Ishikawa (cell line): ENCODE measurements around the gene BMPR1A.

Experiments used
- CEBPB ChIP-seq: IDR thresholded peaks from 2 replicates; pipeline ENCODE4 v1.6.1; 2012
- CREB1 ChIP-seq: IDR thresholded peaks from 2 replicates; pipeline ENCODE4 v1.6.1; 2012; ENCODE audit warnings: low read depth
- EGR1 ChIP-seq: IDR thresholded peaks from 2 replicates; pipeline ENCODE4 v1.6.1; 2012
- EP300 ChIP-seq: IDR thresholded peaks from 2 replicates; pipeline ENCODE4 v1.6.1; 2012; ENCODE audit warnings: borderline replicate concordance
- FOXM1 ChIP-seq: IDR thresholded peaks from 2 replicates; pipeline ENCODE4 v1.6.1; 2012; ENCODE audit warnings: low read depth, borderline replicate concordance
- MAX ChIP-seq: IDR thresholded peaks from 2 replicates; pipeline ENCODE4 v1.6.1; 2012
- NFIC ChIP-seq: IDR thresholded peaks from 2 replicates; pipeline ENCODE4 v1.6.1; 2012
- RAD21 ChIP-seq: IDR thresholded peaks from 2 replicates; pipeline ENCODE4 v1.6.1; 2012; ENCODE audit warnings: low read depth
- REST ChIP-seq: IDR thresholded peaks from 2 replicates; pipeline ENCODE4 v1.6.1; 2012; ENCODE audit warnings: low read depth, mild to moderate bottlenecking
- TAF1 ChIP-seq: IDR thresholded peaks from 2 replicates; pipeline ENCODE4 v1.6.1; 2012; ENCODE audit warnings: low read depth, mild to moderate bottlenecking
- TCF12 ChIP-seq: IDR thresholded peaks from 2 replicates; pipeline ENCODE4 v1.6.1; 2012; ENCODE audit warnings: low read depth
- TEAD4 ChIP-seq: IDR thresholded peaks from 2 replicates; pipeline ENCODE4 v1.6.1; 2012
- USF1 ChIP-seq: IDR thresholded peaks from 2 replicates; pipeline ENCODE4 v1.6.1; 2012
- YY1 ChIP-seq: IDR thresholded peaks from 2 replicates; pipeline ENCODE4 v1.6.1; 2012; ENCODE audit warnings: low read depth
- ZBTB7A ChIP-seq: IDR thresholded peaks from 2 replicates; pipeline ENCODE4 v1.6.1; 2012; ENCODE audit warnings: low read depth

The BMPR1A gene

GRCh38 chr10:86846088-86846487 lies 89.7 kb downstream of the BMPR1A start:
- no peak for TF ChIP-seq ZBTB7A
- TF ChIP-seq EGR1, result no peak
- TF ChIP-seq REST, result no peak
- no peak for TF ChIP-seq TAF1
- TF ChIP-seq NFIC, result no peak
- TF ChIP-seq CEBPB, result no peak
- TF ChIP-seq TCF12, result no peak
- no peak for TF ChIP-seq FOXM1

- no peak for TF ChIP-seq REST
- no peak for TF ChIP-seq FOXM1
- TF ChIP-seq RAD21, result no peak
- no peak for TF ChIP-seq TEAD4
- no peak for TF ChIP-seq CREB1
- no peak for TF ChIP-seq EGR1
- TF ChIP-seq CEBPB, result no peak
- TF ChIP-seq NFIC, result no peak
- no peak for TF ChIP-seq TCF12
- TF ChIP-seq USF1, result no peak
- no peak for TF ChIP-seq MAX
- no peak for TF ChIP-seq ZBTB7A
- no peak for TF ChIP-seq YY1
- no peak for TF ChIP-seq TAF1
Observed at GRCh38 chr10:86848747-86849146, 92.3 kb downstream of the BMPR1A start.

GRCh38 chr10:86849181-86849894 lies 92.9 kb downstream of the BMPR1A start:
- TF ChIP-seq YY1 (no peak), TCF12 (no peak), NFIC (no peak), EGR1 (no peak), USF1 (no peak), EP300 (no peak), TEAD4 (no peak), FOXM1 (no peak), REST (no peak), RAD21 (no peak)

GRCh38 chr10:86850481-86850880 lies 94.1 kb downstream of the BMPR1A start:
- TF ChIP-seq CEBPB (no peak), MAX (no peak), TCF12 (no peak), REST (no peak), YY1 (no peak), TEAD4 (no peak), TAF1 (no peak)
